C4-2B (cell line): ENCODE measurements around the gene ITIH4.

ENCODE experiments used
- H3K27ac ChIP-seq: fragments of 450-650 bp; 2 replicates; pipeline ENCODE4 v1.5.1; 2017
- ZFX ChIP-seq: fragments of 450-650 bp; IDR thresholded peaks from 2 replicates; pipeline ENCODE4 v1.6.1; 2017
- TF ChIP-seq, protein P1 (sequence below): fragments of 450-650 bp; conservative IDR thresholded peaks from 2 replicates; pipeline ENCODE4 v1.5.1; 2017; ENCODE audit warnings: mild to moderate bottlenecking

Gene ITIH4

DNA sequence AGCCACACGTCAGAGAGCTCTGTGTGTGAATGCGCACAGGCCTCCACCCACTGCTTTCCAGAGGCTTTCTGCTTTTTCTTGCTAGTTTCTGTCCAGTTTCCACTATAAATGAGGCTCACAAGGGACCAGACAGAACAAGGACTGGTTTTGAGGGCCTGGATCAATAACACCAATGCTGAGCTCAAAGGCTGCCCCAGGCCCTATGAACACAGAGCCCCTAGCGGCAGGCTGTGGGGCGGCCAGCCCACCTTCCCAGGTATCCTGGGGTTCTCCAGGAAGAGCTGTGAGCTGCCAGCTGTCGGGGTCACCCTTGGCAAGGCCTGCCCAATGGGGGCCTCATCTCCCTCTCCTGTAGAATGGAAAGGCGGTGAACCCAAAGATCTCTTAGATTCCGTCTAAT, 38.1 kb downstream of the ITIH4 start:
- TF ChIP-seq, protein P1, sequence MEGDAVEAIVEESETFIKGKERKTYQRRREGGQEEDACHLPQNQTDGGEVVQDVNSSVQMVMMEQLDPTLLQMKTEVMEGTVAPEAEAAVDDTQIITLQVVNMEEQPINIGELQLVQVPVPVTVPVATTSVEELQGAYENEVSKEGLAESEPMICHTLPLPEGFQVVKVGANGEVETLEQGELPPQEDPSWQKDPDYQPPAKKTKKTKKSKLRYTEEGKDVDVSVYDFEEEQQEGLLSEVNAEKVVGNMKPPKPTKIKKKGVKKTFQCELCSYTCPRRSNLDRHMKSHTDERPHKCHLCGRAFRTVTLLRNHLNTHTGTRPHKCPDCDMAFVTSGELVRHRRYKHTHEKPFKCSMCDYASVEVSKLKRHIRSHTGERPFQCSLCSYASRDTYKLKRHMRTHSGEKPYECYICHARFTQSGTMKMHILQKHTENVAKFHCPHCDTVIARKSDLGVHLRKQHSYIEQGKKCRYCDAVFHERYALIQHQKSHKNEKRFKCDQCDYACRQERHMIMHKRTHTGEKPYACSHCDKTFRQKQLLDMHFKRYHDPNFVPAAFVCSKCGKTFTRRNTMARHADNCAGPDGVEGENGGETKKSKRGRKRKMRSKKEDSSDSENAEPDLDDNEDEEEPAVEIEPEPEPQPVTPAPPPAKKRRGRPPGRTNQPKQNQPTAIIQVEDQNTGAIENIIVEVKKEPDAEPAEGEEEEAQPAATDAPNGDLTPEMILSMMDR = no peak
- no peak for TF ChIP-seq ZFX
- no peak overlapping the region for H3K27ac ChIP-seq

DNA sequence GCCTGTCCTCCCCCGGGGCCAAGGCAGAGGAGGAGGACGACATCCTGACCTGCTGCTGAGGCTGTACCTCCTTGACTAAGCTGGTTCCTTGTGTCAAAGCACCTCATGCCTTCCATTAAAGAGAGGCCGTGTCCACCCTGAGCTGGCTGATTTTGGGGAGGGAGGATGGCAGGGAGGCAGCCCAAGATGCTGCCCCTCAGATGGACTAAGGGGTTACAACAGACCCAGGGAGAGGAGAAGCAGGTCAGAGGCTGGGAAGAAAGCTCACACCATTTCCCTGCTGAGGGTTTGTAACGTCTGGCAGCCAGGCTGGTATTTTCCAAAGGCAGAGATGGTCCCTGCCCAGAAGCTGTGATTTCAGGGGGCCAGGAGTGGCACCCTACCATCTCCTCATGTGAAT, 38.5 kb downstream of the ITIH4 start:
- H3K27ac ChIP-seq = no peak overlapping the region
- TF ChIP-seq, protein P1 = no peak
- no peak for TF ChIP-seq ZFX

DNA sequence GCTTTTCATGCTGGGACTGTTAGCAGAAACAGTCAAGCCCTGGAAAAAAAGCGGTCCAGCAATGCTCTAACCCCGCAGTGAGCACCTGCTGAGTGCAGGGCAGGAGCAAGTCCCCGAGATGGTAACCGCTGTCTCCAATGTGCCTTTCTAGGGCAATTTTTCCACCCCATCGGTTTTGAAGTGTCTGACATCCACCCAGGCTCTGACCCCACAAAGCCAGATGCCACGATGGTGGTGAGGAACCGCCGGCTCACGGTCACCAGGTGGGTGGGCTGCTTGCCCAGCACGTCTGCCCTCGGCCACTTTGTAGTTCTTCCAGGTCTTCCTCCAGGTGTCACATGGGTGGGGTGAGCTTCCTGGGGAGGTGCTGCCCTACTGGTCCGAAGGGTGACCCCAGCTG, 39.1 kb downstream of the ITIH4 start:
- no peak overlapping the region for H3K27ac ChIP-seq
- no peak for TF ChIP-seq ZFX
- TF ChIP-seq, protein P1 = no peak

DNA sequence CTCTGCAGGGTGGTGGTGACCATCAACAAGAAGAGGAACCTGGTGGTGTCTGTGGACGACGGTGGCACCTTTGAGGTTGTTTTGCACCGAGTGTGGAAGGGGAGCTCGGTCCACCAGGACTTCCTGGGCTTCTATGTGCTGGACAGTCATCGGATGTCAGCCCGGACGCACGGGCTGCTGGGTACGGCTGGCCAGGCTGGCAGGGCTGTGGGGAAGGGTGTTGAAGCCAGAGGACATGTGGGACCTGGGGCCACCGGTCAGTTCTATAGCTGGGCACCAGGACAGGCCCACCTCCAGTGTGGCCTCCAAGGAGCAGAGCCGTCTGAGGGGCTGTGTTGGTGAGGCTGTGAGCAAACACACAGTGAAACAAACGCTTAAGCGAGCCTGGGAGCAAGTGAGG, 39.7 kb downstream of the ITIH4 start:
- H3K27ac ChIP-seq = no peak overlapping the region
- TF ChIP-seq, protein P1 = no peak
- TF ChIP-seq ZFX = no peak

DNA sequence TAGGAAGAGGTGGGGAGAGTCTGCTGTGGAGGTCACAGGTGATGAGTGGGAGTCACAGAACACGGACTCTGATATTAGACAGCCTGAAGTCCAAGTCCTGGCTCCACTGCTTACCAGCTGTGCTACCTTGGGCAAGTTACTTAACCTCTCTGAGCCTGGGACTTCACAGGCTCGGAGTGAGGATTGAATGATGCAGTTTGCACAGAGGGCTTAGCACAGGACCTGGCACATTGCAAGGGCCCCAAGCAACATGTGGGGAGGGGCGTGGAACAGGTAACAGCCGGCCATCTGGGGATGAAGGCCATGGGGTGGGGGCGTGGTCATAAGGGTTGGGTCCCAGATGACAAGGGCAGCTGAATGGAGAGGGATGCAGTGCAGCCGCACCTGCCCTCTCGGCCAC, 40.1 kb downstream of the ITIH4 start:
- TF ChIP-seq, protein P1 = no peak
- TF ChIP-seq ZFX = no peak
- no peak overlapping the region for H3K27ac ChIP-seq

DNA sequence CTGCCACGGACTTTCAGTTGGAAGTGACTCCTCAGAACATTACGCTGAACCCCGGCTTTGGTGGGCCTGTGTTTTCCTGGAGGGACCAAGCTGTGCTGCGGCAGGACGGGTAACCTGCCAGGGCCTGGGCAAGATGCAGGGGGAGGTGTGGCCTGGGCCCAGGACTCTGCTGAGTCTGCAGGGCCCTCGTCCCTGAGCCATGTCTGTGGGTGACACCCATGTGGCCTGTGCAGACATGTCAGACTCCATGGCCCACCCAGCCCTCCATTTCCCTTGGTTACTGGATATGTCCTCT, 40.8 kb downstream of the ITIH4 start:
- TF ChIP-seq, protein P1 = no peak
- no peak for TF ChIP-seq ZFX
- H3K27ac ChIP-seq = no peak overlapping the region

DNA sequence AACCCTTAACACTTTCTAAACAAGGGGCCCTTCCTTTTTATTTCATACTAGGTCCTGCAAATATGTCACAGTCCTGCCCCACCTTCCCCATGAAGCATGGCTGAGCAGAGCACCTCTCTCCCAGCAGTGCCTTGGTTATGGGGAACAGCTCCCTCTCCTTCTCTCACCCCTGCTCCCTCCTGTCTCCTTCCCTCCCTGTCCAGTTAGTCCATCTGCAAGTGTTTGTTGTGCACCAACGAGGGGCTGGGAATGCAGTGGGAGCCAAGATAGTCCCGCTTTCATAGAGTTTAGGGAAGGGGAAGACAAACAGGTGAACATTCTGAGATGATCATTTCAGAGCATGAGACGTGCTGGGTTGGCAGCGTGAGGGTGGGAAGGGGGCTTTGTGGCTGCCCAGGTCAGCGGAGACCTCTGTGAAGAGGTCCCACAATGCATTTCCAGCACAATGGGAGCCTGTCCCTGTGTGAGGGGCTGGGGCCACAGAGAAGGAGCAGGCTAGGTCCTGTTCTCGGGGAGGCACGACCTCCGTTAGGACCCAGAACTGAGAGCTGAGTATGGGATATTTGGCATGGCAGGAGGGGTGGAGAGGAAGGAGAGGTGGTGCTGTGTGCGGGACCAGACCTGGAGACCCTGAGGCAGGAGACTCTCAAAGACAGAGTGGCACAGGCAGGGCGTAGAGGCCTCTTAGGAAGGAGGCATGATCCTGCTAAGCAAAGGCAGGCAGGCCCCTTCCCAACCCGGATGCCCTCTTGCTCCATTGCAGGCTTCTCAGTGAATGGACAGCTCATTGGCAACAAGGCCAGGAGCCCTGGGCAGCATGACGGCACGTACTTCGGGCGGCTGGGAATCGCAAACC, 41.4 kb downstream of the ITIH4 start:
- no peak for TF ChIP-seq ZFX
- TF ChIP-seq, protein P1 = no peak
- H3K27ac ChIP-seq = no peak overlapping the region
